Endothelial cell of umbilical vein (primary cell): ENCODE results near the gene ADAM11. TPM values are rescaled to one million over a fixed set of nuclear protein-coding genes. Genes with fewer than 3 reads are reported as not detected.

Experiments used
- BruUV-seq: library from RNA; stranded (reverse); fragments of 400-500 nt; replicated peaks from 2 replicates; lab custom pipeline; 2021; lab: Mats Ljungman, UMichigan
- CTCF ChIA-PET: fragments of 300-600, 350-600 bp; sonication (Branson Sonifier 250); formaldehyde crosslinking; loops from one replicate; lab custom pipeline; 2021; ENCODE audit warnings: antibody characterized with exemption, inconsistent platforms; lab: Charles Lee
- POLR2A ChIA-PET: fragments of 300-600, 350-600 bp; sonication (Branson Sonifier 250); formaldehyde crosslinking; loops from one replicate; lab custom pipeline; 2021; ENCODE audit warnings: antibody characterized with exemption, inconsistent platforms; lab: Charles Lee
- DNase-seq: peaks from one replicate; pipeline ENCODE4 v3.0.0-alpha.2; 2011; ENCODE audit warnings: low read depth, low spot score
- FAIRE-seq: peaks from 2 replicates; lab custom pipeline; 2011; peaks lifted over from hg19 to GRCh38; lab: Jason Lieb, UNC
- H2AFZ ChIP-seq: 2 replicates; pipeline ENCODE4 v1.6.0; 2012; ENCODE audit warnings: low read depth, low read length, control low read depth, inconsistent platforms
- H3K27ac ChIP-seq: 2 replicates; pipeline ENCODE4 v1.5.1; 2011; ENCODE audit warnings: low read depth, mild to moderate bottlenecking, control low read depth, low read length, moderate library complexity; ENCODE audit not compliant: insufficient read depth
- H3K27me3 ChIP-seq, 2 experiments: 2 replicates each; pipeline versions ENCODE4 v1.6.0 to v1.6.1; 2011; ENCODE audit warnings: low read length in 2 of 2, mixed read lengths in 1 of 2; ENCODE audit not compliant: control insufficient read depth in 2 of 2, insufficient read depth in 2 of 2
- H3K36me3 ChIP-seq, 2 experiments: 2 replicates in 1 of 2; 3 replicates in 1 of 2; pipeline ENCODE4 v1.5.1; 2011; ENCODE audit warnings: low read length in 2 of 2, mild to moderate bottlenecking in 1 of 2, moderate library complexity in 1 of 2; ENCODE audit not compliant: control insufficient read depth in 2 of 2, insufficient read depth in 2 of 2; ENCODE audit errors: extremely low read depth in 1 of 2
- H3K4me1 ChIP-seq: 3 replicates; pipeline ENCODE4 v1.5.1; 2011; ENCODE audit warnings: mild to moderate bottlenecking, low read length; ENCODE audit not compliant: control insufficient read depth, insufficient read depth; ENCODE audit errors: extremely low read depth
- H3K4me2 ChIP-seq: 2 replicates; pipeline ENCODE4 v1.6.1; 2011; ENCODE audit warnings: low read length, control low read depth, mixed read lengths; ENCODE audit not compliant: insufficient read depth
- H3K4me3 ChIP-seq, 3 experiments: fragments of 200-600 bp in 1 of 3; sonication (generic), shearing (Covaris generic) in 1 of 3; replicated peaks in 1 of 3; 2 replicates each; pipeline ENCODE4 v1.5.1; 2011 to 2016; ENCODE audit warnings: control low read depth in 3 of 3, low read length in 3 of 3, mild to moderate bottlenecking in 2 of 3, inconsistent platforms in 1 of 3, low read depth in 1 of 3, moderate library complexity in 1 of 3; ENCODE audit not compliant: insufficient read depth in 1 of 3
- H3K79me2 ChIP-seq: 2 replicates; pipeline ENCODE4 v1.6.0; 2012; ENCODE audit warnings: low read length, inconsistent platforms; ENCODE audit not compliant: control insufficient read depth, insufficient read depth
- H3K9ac ChIP-seq: replicated peaks from 2 replicates; pipeline ENCODE3; 2011; ENCODE audit warnings: low read length, control low read depth; ENCODE audit not compliant: insufficient read depth; ENCODE audit errors: extremely low read depth
- H3K9me1 ChIP-seq: replicated peaks from 3 replicates; pipeline ENCODE4 v1.6.0; 2011; ENCODE audit warnings: mild to moderate bottlenecking, low read length; ENCODE audit not compliant: control insufficient read depth, insufficient read depth; ENCODE audit errors: extremely low read depth
- H3K9me3 ChIP-seq: replicated peaks from 2 replicates; pipeline ENCODE4 v1.5.1; 2012; ENCODE audit warnings: low read length, inconsistent platforms; ENCODE audit not compliant: control insufficient read depth, insufficient read depth
- H4K20me1 ChIP-seq: replicated peaks from 2 replicates; pipeline ENCODE3; 2011; ENCODE audit warnings: mild to moderate bottlenecking, low read length; ENCODE audit not compliant: control insufficient read depth, insufficient read depth; ENCODE audit errors: extremely low read depth
- CTCF ChIP-seq, 2 donors: IDR thresholded peaks; 1 replicate in 1 of 2; 2 replicates in 1 of 2; pipeline ENCODE4 v1.5.1; 2011; ENCODE audit warnings: low read length in 2 of 2, mild to moderate bottlenecking in 2 of 2, moderate library complexity in 2 of 2, control low read depth in 1 of 2, inconsistent platforms in 1 of 2, low read depth in 1 of 2; ENCODE audit not compliant: insufficient read depth in 1 of 2; ENCODE audit errors: extremely low read depth in 1 of 2
- EZH2 ChIP-seq: IDR thresholded peaks from 2 replicates; pipeline ENCODE4 v1.6.1; 2012; ENCODE audit warnings: borderline replicate concordance, low read depth, mild to moderate bottlenecking, moderate library complexity, low read length, inconsistent platforms; ENCODE audit not compliant: severe bottlenecking
- FOS ChIP-seq: IDR thresholded peaks from 2 replicates; pipeline ENCODE4 v1.6.1; 2011; ENCODE audit warnings: mild to moderate bottlenecking, low read length, moderate library complexity, borderline replicate concordance; ENCODE audit not compliant: insufficient read depth
- GATA2 ChIP-seq: IDR thresholded peaks from 2 replicates; pipeline ENCODE4 v1.7.0; 2011; ENCODE audit warnings: low read depth, mild to moderate bottlenecking, moderate library complexity, mixed read lengths, low read length; ENCODE audit not compliant: insufficient read length, insufficient read depth
- JUN ChIP-seq: IDR thresholded peaks from 2 replicates; pipeline ENCODE4 v1.6.1; 2011; ENCODE audit warnings: borderline replicate concordance, low read depth; ENCODE audit not compliant: insufficient read length, insufficient read depth
- MYC ChIP-seq: IDR thresholded peaks from one replicate; pipeline ENCODE4 v1.6.1; 2011; ENCODE audit warnings: mild to moderate bottlenecking, low read depth, low read length
- POLR2A ChIP-seq: IDR thresholded peaks from 2 replicates; pipeline ENCODE4 v1.6.1; 2012; ENCODE audit warnings: low read depth, mild to moderate bottlenecking, control low read depth, low read length
- POLR2AphosphoS5 ChIP-seq: IDR thresholded peaks from 2 replicates; pipeline ENCODE4 v1.6.1; 2012; ENCODE audit warnings: low read depth, mild to moderate bottlenecking, control low read depth, low read length, moderate library complexity; ENCODE audit not compliant: insufficient read depth
- dilution Hi-C: fragments of 300-500 bp; cut with MboI; formaldehyde crosslinking; loops from one replicate; pipeline ENCODE4 v1.15.0; 2019; ENCODE audit warnings: low sequenced_read_pairs; ENCODE audit not compliant: extremely low pct_ligation_motif_present
- intact Hi-C: fragments of 100-400 bp; cut with micrococcal nuclease; formaldehyde crosslinking; loops from one replicate; pipeline ENCODE4 v1.10.0; 2022
- polyA plus RNA-seq, 4 experiments: library from polyadenylated mRNA; depleted of rRNA in 3 of 4; stranded (reverse) in 3 of 4; unstranded in 1 of 4; fragments of >200 nt; gene quantifications; 2 replicates each; pipeline versions ENCODE4 v1.2.1 to v1.2.3, GENCODE V29; 2011 to 2012; ENCODE audit warnings: missing spikeins in 1 of 4
- total RNA-seq: library from RNA; stranded (reverse); gene quantifications from 2 replicates; pipeline ENCODE4 v1.2.3, GENCODE V29; 2021
- TF ChIP-seq, protein P1 (sequence below): IDR thresholded peaks from 2 replicates; pipeline ENCODE4 v1.6.1; 2011; ENCODE audit not compliant: insufficient read depth, insufficient read length

ADAM11 gene
- total and polyA plus RNA-seq, 2 donors (not counting 3 experiments of a cell fraction or from before 2014, with no cell fraction given), result 0.71 to 1.1 TPM

- POLR2A ChIA-PET, result no interaction called here
Observed at GRCh38 chr17:44747566-44747965, 11.2 kb upstream of the ADAM11 start.

More at GRCh38 chr17:44747566-44747965, 11.2 kb upstream of the ADAM11 start:
- intact Hi-C loops, result no loop called here
- Histone ChIP-seq H3K79me2 (no peaks in the 10 kb centered on the region), H3K9me1 (no peaks in the 10 kb centered on the region), H3K4me3 (no peak overlapping the region), H3K9me3 (no peaks in the 10 kb centered on the region), H3K27me3 (no peaks in the 10 kb centered on the region), H3K4me1 (no peaks in the 10 kb centered on the region), H3K4me2 (no peak overlapping the region), H3K9ac (no peak overlapping the region), H3K36me3 (peaks cover 5 to 22% of the 10 kb centered on the region in 2 experiments), H4K20me1 (no peaks in the 10 kb centered on the region), H2AFZ (no peak overlapping the region), H3K27ac (no peak overlapping the region)
- FAIRE-seq, result no peak
- dilution Hi-C loops, result no loop called here
- BruUV-seq, result no TSS peak
- TF ChIP-seq CTCF (IDR thresholded peaks at IDR 0.05; ENCODE audit: extremely low read depth in 1 of 2, insufficient read depth in 1 of 2, low read depth in 1 of 2, low read length in 2 of 2), result no peak
- no peak for TF ChIP-seq FOS
- TF ChIP-seq GATA2, result no peak
- no peak for TF ChIP-seq EZH2
- TF ChIP-seq POLR2A, result no peak
- no peak for TF ChIP-seq JUN
- no peak for TF ChIP-seq POLR2AphosphoS5
- TF ChIP-seq, protein P1, sequence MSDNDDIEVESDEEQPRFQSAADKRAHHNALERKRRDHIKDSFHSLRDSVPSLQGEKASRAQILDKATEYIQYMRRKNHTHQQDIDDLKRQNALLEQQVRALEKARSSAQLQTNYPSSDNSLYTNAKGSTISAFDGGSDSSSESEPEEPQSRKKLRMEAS, result no peak
- TF ChIP-seq MYC, result no peak
- DNase-seq, result no peak
- CTCF ChIA-PET, result interaction anchor here (0.6 to 1.4 kb wide), 3 partner anchors 11 to 290 kb away, joined by 3 read pairs; no protein-coding TSS in a partner anchor
